HG03139 (cell line): Measurements from ENCODE around the gene OLA1.

Experiments
- ATAC-seq: cut with Tn5 transposase; IDR thresholded peaks from one replicate; pipeline ENCODE4 v1.9.1; 2021; ENCODE audit not compliant: unreplicated experiment

The OLA1 gene

GRCh38 chr2:174071321-174071720, 177.0 kb downstream of the OLA1 start:
- no peak for ATAC-seq

DNA sequence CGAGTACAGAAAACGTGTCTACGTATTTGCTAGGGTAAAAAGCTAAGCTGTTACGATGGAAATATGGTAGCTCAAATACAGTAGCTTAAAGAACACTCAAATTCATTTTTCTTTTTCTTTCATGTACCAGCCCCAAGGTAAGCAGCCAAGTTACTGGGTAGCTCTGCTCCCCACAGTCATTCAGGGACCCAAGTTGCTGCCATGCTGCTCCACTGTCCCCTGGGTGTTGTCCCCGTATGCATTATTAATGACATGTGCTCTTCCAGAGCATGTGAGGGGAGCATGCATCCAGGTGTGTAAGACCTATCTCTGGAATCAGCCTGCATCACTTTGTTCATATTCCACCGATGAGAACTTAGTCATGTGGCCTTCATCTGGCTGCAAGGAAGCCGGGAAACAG, 178.1 kb downstream of the OLA1 start:
- ATAC-seq, result no peak

- no peak for ATAC-seq
These were observed 180.5 kb downstream of the OLA1 start for GRCh38 chr2:174067815-174068214.

GRCh38 chr2:174066871-174067270, 181.5 kb downstream of the OLA1 start:
- ATAC-seq, result no peak

DNA sequence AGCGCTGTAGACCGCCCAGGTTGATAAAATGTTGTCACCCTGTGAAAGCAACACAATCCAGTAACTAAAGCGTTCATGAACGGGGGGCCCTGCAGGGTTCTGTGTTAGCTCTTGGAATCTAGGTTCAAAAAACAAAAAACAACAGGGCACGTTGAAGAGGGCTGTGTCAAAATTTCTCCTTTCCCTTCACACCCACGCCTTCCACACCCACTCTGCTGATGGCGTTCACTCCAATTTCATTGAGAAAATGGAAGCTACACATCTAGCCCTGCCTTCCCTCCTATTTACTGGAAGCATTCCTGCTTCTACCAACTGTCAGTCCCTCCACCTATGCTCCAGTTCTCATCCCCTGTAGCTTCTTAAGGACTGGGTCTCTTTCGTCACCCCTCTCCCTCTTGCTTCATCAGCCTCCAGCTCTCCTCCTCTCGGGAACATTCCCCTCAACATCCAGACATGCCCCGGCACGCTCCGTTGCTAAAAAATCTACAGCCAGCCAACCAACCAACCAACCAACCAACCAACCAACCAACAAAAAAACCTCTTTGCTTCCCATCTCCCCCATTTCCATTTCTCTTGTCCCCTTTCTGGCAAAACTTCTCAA, 184.7 kb downstream of the OLA1 start:
- ATAC-seq, result no peak

- ATAC-seq, result no peak
These were observed 185.4 kb downstream of the OLA1 start for GRCh38 chr2:174062934-174063333.

DNA sequence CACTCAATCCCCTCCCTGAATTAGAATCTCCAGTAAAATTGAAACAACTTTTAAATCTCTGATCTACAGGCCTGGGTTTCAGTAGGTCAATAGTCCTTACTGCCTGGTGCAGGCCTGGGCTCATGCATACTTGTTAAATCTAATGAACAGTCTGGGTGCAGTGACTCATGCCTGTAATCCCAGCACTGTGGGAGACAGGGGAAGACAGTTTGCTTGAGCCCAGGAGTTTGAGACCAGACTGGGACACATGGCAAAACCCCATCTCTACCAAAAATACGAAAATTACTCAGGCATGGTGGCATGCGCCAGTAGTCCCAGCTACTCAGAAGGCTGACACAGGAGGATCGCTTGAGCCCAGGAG, 188.5 kb downstream of the OLA1 start:
- ATAC-seq, result no peak

DNA sequence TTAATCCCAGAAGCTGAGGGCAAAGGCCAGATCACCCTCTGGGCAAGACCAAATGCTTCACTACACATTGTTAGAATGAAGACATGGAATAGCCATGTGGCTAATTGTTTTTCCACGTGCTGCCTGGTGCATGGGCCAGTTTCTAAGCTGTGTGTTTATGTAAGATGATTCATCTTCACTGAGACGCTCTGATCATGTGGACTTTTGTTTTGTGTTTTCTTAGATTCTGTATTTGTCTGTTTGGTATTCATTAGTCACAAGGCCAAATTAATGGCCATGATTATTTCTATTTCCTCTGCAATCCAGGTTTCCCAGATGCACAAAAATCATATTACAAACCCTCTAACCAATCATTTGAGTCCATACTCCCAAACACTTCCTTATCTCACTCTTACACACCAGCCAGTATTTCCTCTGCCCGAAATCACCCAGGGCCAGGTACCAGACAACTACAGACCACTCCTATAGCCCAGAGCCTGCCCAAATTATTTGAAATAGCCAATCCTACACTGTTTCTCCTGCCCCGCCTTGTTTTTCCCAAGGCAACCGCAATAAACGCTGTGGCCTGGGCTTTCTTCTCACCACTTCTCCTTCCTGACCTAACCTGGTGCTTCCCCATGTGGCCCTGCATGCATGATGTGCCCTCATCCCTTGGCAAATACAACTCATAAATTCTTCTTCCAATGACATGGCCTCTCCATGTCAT, 189.0 kb downstream of the OLA1 start:
- no peak for ATAC-seq

DNA sequence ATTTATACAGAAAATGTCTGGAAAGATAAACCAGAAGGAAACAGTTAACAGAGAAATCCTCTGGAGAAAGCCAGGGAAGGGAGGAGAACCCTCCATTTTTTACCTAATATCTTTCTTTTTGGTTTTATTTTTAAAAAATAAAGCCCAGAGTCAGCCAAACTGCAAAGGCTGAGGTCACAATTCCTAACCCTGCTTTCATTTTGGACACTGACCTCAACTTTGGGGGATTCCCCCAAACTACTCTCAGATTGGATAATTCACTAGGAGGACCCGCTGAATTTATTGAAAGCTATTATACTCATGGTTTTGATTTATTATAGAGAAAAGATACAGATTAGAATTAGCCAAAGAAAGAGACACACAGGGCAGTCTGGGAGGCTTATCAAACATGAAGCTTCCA, 189.9 kb downstream of the OLA1 start:
- ATAC-seq, result no peak

- no peak for ATAC-seq
These were observed 190.3 kb downstream of the OLA1 start for GRCh38 chr2:174058026-174058425.

GRCh38 chr2:174054926-174055325, 193.4 kb downstream of the OLA1 start:
- ATAC-seq, result no peak

GRCh38 chr2:174053355-174054151, 194.8 kb downstream of the OLA1 start:
- ATAC-seq, result no peak

GRCh38 chr2:174052584-174052976, 195.8 kb downstream of the OLA1 start:
- ATAC-seq, result no peak

DNA sequence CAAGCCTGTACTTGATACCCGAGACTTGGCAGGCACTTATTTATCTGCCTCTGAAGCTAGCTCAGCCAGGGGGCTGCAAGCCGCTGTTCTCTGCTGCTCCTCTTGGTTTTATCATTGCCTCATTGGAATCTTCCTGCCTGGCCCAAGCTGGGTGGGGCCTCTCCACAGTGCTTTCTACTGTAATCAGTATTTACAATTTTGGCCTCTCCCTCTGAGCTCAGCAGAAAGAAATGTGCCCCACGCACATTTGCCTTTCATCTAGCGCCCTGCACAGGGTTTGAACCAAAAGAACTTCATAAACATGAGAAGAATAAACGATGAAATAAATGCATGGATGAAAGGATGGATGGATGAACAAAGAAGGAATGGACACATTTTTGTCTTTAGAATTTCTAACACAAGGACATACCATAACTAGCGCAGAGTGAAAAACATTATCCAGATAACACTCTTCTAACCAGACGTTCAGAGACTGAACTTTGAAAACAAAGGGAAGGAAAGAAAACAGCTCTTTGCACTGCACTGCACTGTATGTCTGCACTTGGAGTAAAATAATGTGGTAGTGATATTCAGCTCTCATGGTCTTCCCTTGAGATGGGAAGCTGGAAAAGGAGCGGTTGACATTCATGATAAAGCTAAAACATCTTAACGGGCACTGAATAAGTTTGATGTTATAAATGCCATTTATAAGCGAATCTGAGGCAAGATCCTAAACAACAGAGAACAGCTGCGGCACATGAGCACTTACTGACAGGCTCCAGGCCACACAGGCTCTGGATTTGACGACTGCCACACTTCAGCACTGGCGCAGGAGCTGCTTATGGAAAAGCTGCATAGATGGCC, 196.4 kb downstream of the OLA1 start:
- ATAC-seq, result no peak

DNA sequence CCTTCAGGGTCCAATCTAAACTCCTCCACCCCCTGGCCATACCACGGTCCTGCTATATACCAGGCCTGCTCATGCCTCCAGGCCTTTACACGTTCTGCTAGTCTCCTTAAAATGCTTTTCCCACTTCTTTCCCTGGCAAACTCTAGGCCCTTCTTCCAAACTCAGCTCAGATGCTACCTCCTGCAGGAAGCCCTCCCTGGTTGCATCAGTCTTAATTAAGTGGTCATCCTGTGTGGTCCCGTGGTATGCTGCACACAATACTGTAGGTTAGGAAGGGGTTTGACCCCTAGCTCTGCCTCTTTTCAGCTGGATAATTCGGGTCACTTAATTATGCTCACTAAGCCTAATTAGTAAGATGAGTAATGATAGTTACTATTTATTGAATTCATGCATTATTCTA, 197.3 kb downstream of the OLA1 start:
- ATAC-seq, result no peak

- no peak for ATAC-seq
These were observed 198.4 kb downstream of the OLA1 start for GRCh38 chr2:174049895-174050294.

DNA sequence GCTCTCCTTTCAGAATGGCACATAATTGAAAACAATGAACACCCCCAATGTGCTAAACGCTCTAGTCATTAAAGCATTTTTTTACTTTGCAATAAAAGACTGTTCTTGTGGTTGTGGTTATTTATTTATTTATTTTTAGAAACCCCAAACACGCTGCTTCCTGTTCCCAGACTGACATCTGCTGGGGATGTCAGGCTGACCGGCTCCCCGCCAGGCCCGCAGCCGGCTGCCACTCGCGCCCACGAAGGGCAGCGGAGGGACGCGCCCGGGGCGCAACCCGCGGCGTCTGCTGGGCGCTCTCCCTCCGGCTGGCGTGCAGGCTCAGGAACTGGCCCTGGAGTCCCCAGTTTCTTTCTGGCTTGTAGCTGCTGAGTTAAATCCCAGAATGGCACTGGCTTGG, 200.1 kb downstream of the OLA1 start:
- no peak for ATAC-seq

DNA sequence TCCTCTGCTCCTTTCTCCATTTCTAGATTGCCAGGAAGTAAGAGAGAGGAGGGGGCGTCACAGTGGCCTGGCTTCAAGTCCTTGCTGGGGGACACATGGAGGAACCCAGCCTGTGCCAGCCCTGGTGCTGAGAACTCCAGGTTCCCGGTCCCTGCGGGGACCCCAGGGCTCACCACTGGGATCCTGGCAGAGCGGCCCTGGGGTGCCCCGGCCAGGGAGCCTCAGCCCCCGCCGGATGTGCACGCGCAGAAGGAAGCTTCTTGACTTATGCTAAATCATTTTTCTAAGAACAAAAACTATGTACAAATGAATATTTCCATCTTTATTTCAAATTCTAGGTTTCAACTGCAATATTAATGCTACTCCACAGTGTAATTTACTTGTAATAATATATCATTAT, 200.6 kb downstream of the OLA1 start:
- ATAC-seq, result no peak

DNA sequence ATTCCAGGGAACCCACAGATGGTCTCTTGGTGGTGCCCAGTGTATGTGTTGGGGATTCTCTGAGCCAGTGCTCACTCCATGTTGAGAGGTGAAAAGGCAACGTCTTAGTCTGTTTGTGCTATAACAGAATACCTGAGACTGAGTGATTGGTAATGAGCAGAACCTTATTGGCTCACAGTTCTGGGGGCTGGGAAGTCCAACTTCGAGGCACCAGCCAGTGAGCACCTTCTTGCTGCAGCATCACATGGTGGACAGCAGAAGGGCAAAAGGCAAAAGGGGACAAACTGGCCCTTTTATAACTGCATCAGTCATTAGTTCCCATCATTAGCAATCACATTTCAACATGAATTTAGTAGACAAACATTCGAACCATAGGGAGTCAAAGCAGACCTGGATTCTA, 202.2 kb downstream of the OLA1 start:
- no peak for ATAC-seq

GRCh38 chr2:174044556-174044955, 203.8 kb downstream of the OLA1 start:
- no peak for ATAC-seq

DNA sequence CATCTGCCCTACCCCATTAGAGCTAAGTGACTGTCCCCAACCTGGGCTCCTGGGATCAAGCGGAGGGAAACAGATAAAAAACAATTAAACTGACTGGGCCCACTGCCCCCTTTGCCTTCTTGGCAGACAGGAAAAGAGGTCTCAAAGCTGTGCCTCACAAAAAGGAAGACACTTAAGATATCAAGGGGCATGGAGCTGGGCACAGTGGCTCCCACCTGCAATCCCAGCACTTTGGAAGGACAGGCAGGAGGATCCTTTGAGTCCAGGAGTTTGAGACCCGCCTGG, 208.0 kb downstream of the OLA1 start:
- no peak for ATAC-seq
